HCT116 (cell line): ENCODE measurements around the gene KCND1. TPM values are rescaled to one million over a fixed set of nuclear protein-coding genes. Genes with fewer than 3 reads are reported as not detected.

Source experiments
- ATAC-seq: fragments of 200-7000 bp; cut with Tn5 transposase; 2 replicates; pipeline ENCODE4 v1.9.1; 2020; ENCODE audit warnings: mild to moderate bottlenecking, moderate library complexity
- BruUV-seq: library from RNA; stranded (reverse); fragments of 400-500 nt; replicated peaks from 2 replicates; lab custom pipeline; 2021; lab: Mats Ljungman, UMichigan
- CTCF ChIA-PET: fragments of 300-600 bp; sonication (Branson Sonifier 250); formaldehyde crosslinking; loops from one replicate; lab custom pipeline; 2021; ENCODE audit warnings: antibody characterized with exemption; lab: Charles Lee
- POLR2A ChIA-PET: fragments of 300-600, 350-600 bp; sonication (Branson Sonifier 250); formaldehyde crosslinking; loops from one replicate; lab custom pipeline; 2021; ENCODE audit warnings: antibody characterized with exemption; lab: Charles Lee
- RAD21 ChIA-PET, 2 experiments: fragments of 300-600 bp; sonication (Branson Sonifier 250); formaldehyde crosslinking; loops; one replicate each; lab custom pipeline; 2023; ENCODE audit warnings: low total read pairs in 2 of 2; ENCODE audit not compliant: uncharacterized antibody in 2 of 2, unreplicated experiment in 2 of 2, low non-redundant PET in 1 of 2; lab: Charles Lee
- DNase-seq: peaks from one replicate; pipeline ENCODE4 v3.0.0-alpha.2; 2010; ENCODE audit warnings: low read depth, low spot score
- H2AFZ ChIP-seq: fragments of 200-600 bp; shearing (Covaris generic), sonication (generic); 2 replicates; pipeline ENCODE4 v1.6.1; 2017; ENCODE audit warnings: low read depth, mixed run types, mixed read lengths, antibody characterized with exemption, low read length; ENCODE audit not compliant: poor library complexity, severe bottlenecking
- H3K27ac ChIP-seq: 2 replicates; pipeline ENCODE4 v1.5.1; 2012; ENCODE audit warnings: low read depth, low read length
- H3K27me3 ChIP-seq: fragments of 200-600 bp; sonication (generic); 2 replicates; pipeline ENCODE4 v1.6.1; 2016; ENCODE audit warnings: mixed run types, low read length, mixed read lengths; ENCODE audit not compliant: insufficient read depth
- H3K36me3 ChIP-seq, 2 experiments: fragments of 200-500 bp in 1 of 2; fragments of 200-600 bp in 1 of 2; sonication (Bioruptor generic) in 1 of 2; sonication (generic) in 1 of 2; 2 replicates each; pipeline versions ENCODE4 v1.5.1 to v1.6.1; 2014 to 2016; ENCODE audit warnings: low read length in 2 of 2, inconsistent platforms in 1 of 2, mixed read lengths in 1 of 2, mixed run types in 1 of 2; ENCODE audit not compliant: insufficient read depth in 2 of 2, control insufficient read depth in 1 of 2
- H3K4me1 ChIP-seq, 2 experiments: fragments of 200-600 bp in 1 of 2; sonication (generic) in 1 of 2; 2 replicates each; pipeline versions ENCODE4 v1.5.1 to v1.6.1; 2012 to 2017; ENCODE audit warnings: low read length in 2 of 2, inconsistent platforms in 1 of 2, mild to moderate bottlenecking in 1 of 2, mixed read lengths in 1 of 2, mixed run types in 1 of 2, moderate library complexity in 1 of 2; ENCODE audit not compliant: insufficient read depth in 2 of 2, control insufficient read depth in 1 of 2
- H3K4me2 ChIP-seq: fragments of 200-600 bp; sonication (generic); 2 replicates; pipeline ENCODE4 v1.6.1; 2017; ENCODE audit warnings: mixed run types, low read length, mixed read lengths
- H3K4me3 ChIP-seq, 2 experiments: fragments of 200-600 bp in 1 of 2; sonication (generic) in 1 of 2; replicated peaks in 1 of 2; 2 replicates each; pipeline ENCODE4 v1.5.1; 2011 to 2016; ENCODE audit warnings: low read length in 2 of 2, control low read depth in 1 of 2, low read depth in 1 of 2, mild to moderate bottlenecking in 1 of 2, mixed read lengths in 1 of 2, mixed run types in 1 of 2
- H3K79me2 ChIP-seq: fragments of 200-600 bp; sonication (generic); 2 replicates; pipeline ENCODE4 v1.6.1; 2017; ENCODE audit warnings: mild to moderate bottlenecking, mixed run types, low read length, moderate library complexity, mixed read lengths; ENCODE audit not compliant: insufficient read depth
- H3K9ac ChIP-seq: fragments of 200-600 bp; sonication (generic); 2 replicates; pipeline ENCODE4 v1.6.1; 2016; ENCODE audit warnings: low read length, mixed read lengths
- H3K9me2 ChIP-seq: fragments of 200-600 bp; sonication (generic), shearing (Covaris generic); 2 replicates; pipeline ENCODE4 v1.6.1; 2017; ENCODE audit warnings: mixed run types, mild to moderate bottlenecking, moderate library complexity; ENCODE audit not compliant: insufficient read depth
- H3K9me3 ChIP-seq, 2 experiments: fragments of 200-500 bp in 1 of 2; fragments of 200-600 bp in 1 of 2; sonication (Bioruptor generic) in 1 of 2; sonication (generic) in 1 of 2; 2 replicates each; pipeline ENCODE4 v1.6.1; 2014 to 2017; ENCODE audit warnings: low read length in 2 of 2, mixed read lengths in 2 of 2, inconsistent platforms in 1 of 2, low read depth in 1 of 2, mild to moderate bottlenecking in 1 of 2, mixed run types in 1 of 2, moderate library complexity in 1 of 2; ENCODE audit not compliant: control insufficient read depth in 1 of 2, insufficient read depth in 1 of 2
- H4K20me1 ChIP-seq: fragments of 200-600 bp; sonication (generic), shearing (Covaris generic); 2 replicates; pipeline ENCODE4 v1.6.1; 2017; ENCODE audit warnings: mixed run types, mild to moderate bottlenecking, moderate library complexity; ENCODE audit not compliant: insufficient read depth
- EGR1 ChIP-seq: IDR thresholded peaks from 2 replicates; pipeline ENCODE4 v1.6.1; 2012; ENCODE audit warnings: low read depth
- EZH2phosphoT487 ChIP-seq: fragments of 200-600 bp; IDR thresholded peaks from 2 replicates; pipeline ENCODE4 v1.6.1; 2018; ENCODE audit warnings: antibody characterized with exemption, borderline replicate concordance
- POLR2AphosphoS5 ChIP-seq: IDR thresholded peaks from 2 replicates; pipeline ENCODE4 v1.6.1; 2011; ENCODE audit warnings: mild to moderate bottlenecking, low read depth, low read length, moderate library complexity
- SIN3A ChIP-seq: IDR thresholded peaks from 2 replicates; pipeline ENCODE4 v1.6.1; 2012; ENCODE audit warnings: low read depth
- TCF7L2 ChIP-seq: IDR thresholded peaks from 2 replicates; pipeline ENCODE4 v1.7.0; 2011; ENCODE audit warnings: borderline replicate concordance, inconsistent platforms; ENCODE audit not compliant: insufficient read depth, insufficient read length; ENCODE audit errors: extremely low read depth
- ZFX ChIP-seq: fragments of 450-650 bp; IDR thresholded peaks from 2 replicates; pipeline ENCODE4 v1.6.1; 2017
- ZNF274 ChIP-seq: fragments of 200-500 bp; sonication (Bioruptor generic); IDR thresholded peaks from 2 replicates; pipeline ENCODE4 v1.6.1; 2014; ENCODE audit warnings: mild to moderate bottlenecking, low read depth, low read length, inconsistent platforms
- intact Hi-C: fragments of 100-400 bp; cut with micrococcal nuclease; formaldehyde crosslinking; loops from 2 replicates; pipeline ENCODE4 v1.10.0; 2022
- total RNA-seq: library from RNA; stranded (reverse); gene quantifications from one replicate; pipeline ENCODE4 v1.2.1, GENCODE V29; 2021; ENCODE audit not compliant: unreplicated experiment
- TF ChIP-seq, protein P1 (sequence below): IDR thresholded peaks from 2 replicates; pipeline ENCODE4 v1.6.1; 2012

The KCND1 gene
- total RNA-seq, 1 experiment from 2014 or later = 5.5 TPM

DNA sequence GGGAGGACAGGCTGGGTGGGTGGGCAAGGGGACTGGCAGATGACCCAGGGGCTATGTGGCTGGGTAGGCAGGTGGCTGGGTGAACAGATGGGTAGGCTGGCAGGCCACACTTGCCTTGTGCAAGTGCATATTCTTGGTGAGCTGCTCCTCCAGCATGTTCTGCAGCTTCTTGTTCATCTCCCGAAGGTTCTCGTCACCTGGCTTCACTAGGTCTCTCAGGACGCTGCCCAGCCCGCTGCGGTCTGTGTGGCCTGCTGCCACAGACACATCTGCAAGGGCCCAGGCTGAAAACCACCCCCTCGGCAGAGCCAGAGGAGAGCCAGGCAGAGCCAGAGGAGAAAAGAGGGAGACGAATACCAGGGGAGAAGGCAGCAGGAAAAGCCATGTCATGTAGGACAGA, 3.4 kb upstream of the KCND1 start:
- no peaks in the 10 kb centered on the region for H3K9me3 ChIP-seq
- no peak overlapping the region for H3K4me3 ChIP-seq
- no peak overlapping the region for H3K4me2 ChIP-seq
- ChIA-PET POLR2A (no interaction called here), RAD21 (no interaction called here)
- no peak overlapping the region for H3K9ac ChIP-seq
- no peaks in the 10 kb centered on the region for H3K79me2 ChIP-seq
- DNase-seq = no peak
- TF ChIP-seq, protein P1, sequence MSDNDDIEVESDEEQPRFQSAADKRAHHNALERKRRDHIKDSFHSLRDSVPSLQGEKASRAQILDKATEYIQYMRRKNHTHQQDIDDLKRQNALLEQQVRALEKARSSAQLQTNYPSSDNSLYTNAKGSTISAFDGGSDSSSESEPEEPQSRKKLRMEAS = no peak
- no peak for TF ChIP-seq TCF7L2
- no peak for TF ChIP-seq EZH2phosphoT487
- no peak for TF ChIP-seq ZFX
- TF ChIP-seq, all 23 proteins: peak for 0
- Histone ChIP-seq H3K27me3 (no peaks in the 10 kb centered on the region), H3K9me2 (no peaks in the 10 kb centered on the region), H3K4me1 (no peaks in the 10 kb centered on the region), H4K20me1 (no peaks in the 10 kb centered on the region), H2AFZ (no peak overlapping the region), H3K27ac (no peak overlapping the region), H3K36me3 (peaks cover 0 to 2% of the 10 kb centered on the region in 2 experiments; a peak in 1 of 4 replicates)
- ATAC-seq = no peak
- intact Hi-C loops = no loop called here
- BruUV-seq = no TSS peak
- CTCF ChIA-PET = no interaction called here

DNA sequence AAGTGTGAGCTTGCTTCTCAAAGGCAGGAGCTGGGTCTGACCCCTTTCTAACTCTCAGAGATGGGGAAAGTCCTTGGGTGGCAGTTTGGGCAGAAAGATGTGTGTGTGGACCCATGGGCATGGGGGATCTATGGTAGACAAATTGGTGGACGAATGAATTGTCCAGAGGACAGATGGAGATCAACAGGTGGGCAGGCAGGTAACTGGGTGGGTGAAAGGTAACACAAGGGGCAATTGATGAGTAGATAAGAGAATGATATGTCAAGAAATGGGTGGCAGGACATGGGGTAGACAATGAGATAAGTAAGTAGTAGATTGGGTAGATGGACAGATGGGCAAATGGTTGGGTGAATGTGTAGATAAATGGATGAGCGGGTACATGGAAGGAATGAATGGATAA, 2.9 kb upstream of the KCND1 start:
- H3K9ac ChIP-seq = no peak overlapping the region
- CTCF ChIA-PET = no interaction called here
- no peak overlapping the region for H3K4me2 ChIP-seq
- intact Hi-C loops = no loop called here
- no peaks in the 10 kb centered on the region for H3K79me2 ChIP-seq
- no peak overlapping the region for H2AFZ ChIP-seq
- ATAC-seq (no peak), DNase-seq (no peak)
- no peak overlapping the region for H3K27ac ChIP-seq
- no peaks in the 10 kb centered on the region for H3K4me1 ChIP-seq
- H3K36me3 ChIP-seq = peaks cover 0 to 2% of the 10 kb centered on the region in 2 experiments; a peak in 1 of 4 replicates
- H3K9me3 ChIP-seq = no peaks in the 10 kb centered on the region
- BruUV-seq = no TSS peak
- H3K27me3 ChIP-seq = no peaks in the 10 kb centered on the region
- no peak overlapping the region for H3K4me3 ChIP-seq
- RAD21 ChIA-PET = no interaction called here
- no peaks in the 10 kb centered on the region for H3K9me2 ChIP-seq
- no peaks in the 10 kb centered on the region for H4K20me1 ChIP-seq
- TF ChIP-seq ZNF274 (no peak), EGR1 (no peak), TCF7L2 (no peak), SIN3A (no peak), POLR2AphosphoS5 (no peak), EZH2phosphoT487 (no peak)
- TF ChIP-seq, protein P1 = no peak
- POLR2A ChIA-PET = no interaction called here
